A673 (cell line): ENCODE measurements around the gene RPS6KL1. TPM values are rescaled to one million over a fixed set of nuclear protein-coding genes. Genes with fewer than 3 reads are reported as not detected.

Experiments
- BruUV-seq: library from RNA; stranded (reverse); fragments of 400-500 nt; replicated peaks from 2 replicates; lab custom pipeline; 2021; lab: Mats Ljungman, UMichigan
- CTCF ChIA-PET: fragments of 300-600 bp; sonication (Branson Sonifier 250); formaldehyde crosslinking; loops from one replicate; lab custom pipeline; 2022; ENCODE audit warnings: antibody characterized with exemption; lab: Charles Lee
- POLR2A ChIA-PET: fragments of 300-600 bp; sonication (Branson Sonifier 250); formaldehyde crosslinking; loops from one replicate; lab custom pipeline; 2022; ENCODE audit warnings: antibody characterized with exemption; ENCODE audit not compliant: low non-redundant PET; lab: Charles Lee
- DNase-seq: peaks from one replicate; pipeline ENCODE4 v3.0.0-alpha.2; 2015; ENCODE audit warnings: low spot score
- H3K27ac ChIP-seq: fragments of 200-600 bp; sonication (generic); 2 replicates; pipeline ENCODE4 v1.5.1; 2016; ENCODE audit warnings: mixed run types, low read depth, mild to moderate bottlenecking, mixed read lengths, antibody characterized with exemption, low read length; ENCODE audit not compliant: poor library complexity, severe bottlenecking
- H3K27me3 ChIP-seq: fragments of 200-600 bp; sonication (generic); replicated peaks from 2 replicates; pipeline ENCODE4 v1.6.1; 2017; ENCODE audit warnings: mixed run types, low read depth, mild to moderate bottlenecking, mixed read lengths, antibody characterized with exemption, low read length; ENCODE audit not compliant: insufficient read depth, poor library complexity
- H3K36me3 ChIP-seq: fragments of 200-600 bp; sonication (generic); 2 replicates; pipeline ENCODE4 v1.6.1; 2016; ENCODE audit warnings: mixed run types, mild to moderate bottlenecking, mixed read lengths, antibody characterized with exemption, low read length; ENCODE audit not compliant: insufficient read depth, poor library complexity, severe bottlenecking
- H3K4me1 ChIP-seq: fragments of 200-600 bp; sonication (generic); 2 replicates; pipeline ENCODE4 v1.6.1; 2017; ENCODE audit warnings: mixed run types, mild to moderate bottlenecking, mixed read lengths, antibody characterized with exemption, low read length; ENCODE audit not compliant: insufficient read depth, poor library complexity, severe bottlenecking
- H3K4me3 ChIP-seq: fragments of 200-600 bp; sonication (generic); 2 replicates; pipeline ENCODE4 v1.5.1; 2016; ENCODE audit warnings: low read depth, mixed run types, mild to moderate bottlenecking, mixed read lengths, low read length; ENCODE audit not compliant: poor library complexity, severe bottlenecking
- H3K9me3 ChIP-seq: fragments of 200-600 bp; sonication (generic); 2 replicates; pipeline ENCODE4 v1.6.1; 2016; ENCODE audit warnings: mixed run types, low read depth, mild to moderate bottlenecking, mixed read lengths, antibody characterized with exemption, low read length; ENCODE audit not compliant: poor library complexity, severe bottlenecking
- CTCF ChIP-seq: fragments of 300-800, 200-600 bp; sonication (generic); conservative IDR thresholded peaks from 2 replicates; pipeline ENCODE4 v1.5.1; 2017; ENCODE audit warnings: low read depth, mild to moderate bottlenecking, antibody characterized with exemption, low read length, moderate library complexity, mixed read lengths
- EZH2 ChIP-seq: fragments of 200-600 bp; sonication (generic); IDR thresholded peaks from 2 replicates; pipeline ENCODE4 v1.6.1; 2017; ENCODE audit warnings: borderline replicate concordance, low read depth, mild to moderate bottlenecking, mixed read lengths, antibody characterized with exemption, low read length; ENCODE audit not compliant: poor library complexity, severe bottlenecking
- intact Hi-C: fragments of 100-400 bp; cut with micrococcal nuclease; formaldehyde crosslinking; loops from one replicate; pipeline ENCODE4 v1.10.0; 2022; ENCODE audit not compliant: unreplicated experiment
- total RNA-seq: library from RNA; stranded (reverse); gene quantifications from 2 replicates; pipeline ENCODE4 v1.2.3, GENCODE V29; 2021

The RPS6KL1 gene
- total RNA-seq, 1 experiment from 2014 or later = 0.80 TPM

GRCh38 chr14:74963178-74963704, 40.2 kb upstream of the RPS6KL1 start:
- ChIA-PET CTCF (no interaction called here), POLR2A (no interaction called here)
- TF ChIP-seq EZH2 (no peak), CTCF (no peak)
- H3K36me3 ChIP-seq = no peaks in the 10 kb centered on the region
- no TSS peak for BruUV-seq
- intact Hi-C loops = no loop called here
- H3K4me1 ChIP-seq = no peaks in the 10 kb centered on the region
- no peaks in the 10 kb centered on the region for H3K27me3 ChIP-seq
- DNase-seq = no peak
- H3K9me3 ChIP-seq = no peaks in the 10 kb centered on the region
- no peak overlapping the region for H3K4me3 ChIP-seq
- H3K27ac ChIP-seq = no peak overlapping the region

GRCh38 chr14:74962493-74962892, 39.4 kb upstream of the RPS6KL1 start:
- Histone ChIP-seq H3K4me3 (no peak overlapping the region), H3K36me3 (no peaks in the 10 kb centered on the region)
- POLR2A ChIA-PET = no interaction called here

GRCh38 chr14:74962046-74962445, 39.0 kb upstream of the RPS6KL1 start:
- ChIA-PET CTCF (no interaction called here), POLR2A (no interaction called here)
- TF ChIP-seq EZH2 = no peak
- TF ChIP-seq CTCF = no peak
- H3K36me3 ChIP-seq = no peaks in the 10 kb centered on the region
- no peaks in the 10 kb centered on the region for H3K9me3 ChIP-seq
- no peak overlapping the region for H3K4me3 ChIP-seq
- no peak for DNase-seq
- H3K27ac ChIP-seq = no peak overlapping the region
- BruUV-seq = no TSS peak
- H3K27me3 ChIP-seq = no peaks in the 10 kb centered on the region
- H3K4me1 ChIP-seq = no peaks in the 10 kb centered on the region
- intact Hi-C loops = no loop called here

More at GRCh38 chr14:74962493-74962892, 39.4 kb upstream of the RPS6KL1 start:
- H3K4me1 ChIP-seq = no peaks in the 10 kb centered on the region
- no peak overlapping the region for H3K27ac ChIP-seq
- no peaks in the 10 kb centered on the region for H3K27me3 ChIP-seq
- TF ChIP-seq CTCF = no peak
- TF ChIP-seq EZH2 = no peak
- CTCF ChIA-PET = no interaction called here
- intact Hi-C loops = no loop called here
- no peaks in the 10 kb centered on the region for H3K9me3 ChIP-seq
- no peak for DNase-seq
- BruUV-seq = no TSS peak
